A549 treated with CpdA at 1 μM for 4 hours (cell line): ENCODE measurements around the gene CDH15. TPM values are rescaled to one million over a fixed set of nuclear protein-coding genes. Genes with fewer than 3 reads are reported as not detected.

Experiments used
- total RNA-seq: library from RNA; stranded (reverse); fragments of 200-300 nt; extraction: Qiagen RNA extraction; gene quantifications from 5 replicates; pipeline ENCODE4 v1.2.3, GENCODE V29; 2022; ENCODE audit warnings: low read depth

The CDH15 gene, protein sequence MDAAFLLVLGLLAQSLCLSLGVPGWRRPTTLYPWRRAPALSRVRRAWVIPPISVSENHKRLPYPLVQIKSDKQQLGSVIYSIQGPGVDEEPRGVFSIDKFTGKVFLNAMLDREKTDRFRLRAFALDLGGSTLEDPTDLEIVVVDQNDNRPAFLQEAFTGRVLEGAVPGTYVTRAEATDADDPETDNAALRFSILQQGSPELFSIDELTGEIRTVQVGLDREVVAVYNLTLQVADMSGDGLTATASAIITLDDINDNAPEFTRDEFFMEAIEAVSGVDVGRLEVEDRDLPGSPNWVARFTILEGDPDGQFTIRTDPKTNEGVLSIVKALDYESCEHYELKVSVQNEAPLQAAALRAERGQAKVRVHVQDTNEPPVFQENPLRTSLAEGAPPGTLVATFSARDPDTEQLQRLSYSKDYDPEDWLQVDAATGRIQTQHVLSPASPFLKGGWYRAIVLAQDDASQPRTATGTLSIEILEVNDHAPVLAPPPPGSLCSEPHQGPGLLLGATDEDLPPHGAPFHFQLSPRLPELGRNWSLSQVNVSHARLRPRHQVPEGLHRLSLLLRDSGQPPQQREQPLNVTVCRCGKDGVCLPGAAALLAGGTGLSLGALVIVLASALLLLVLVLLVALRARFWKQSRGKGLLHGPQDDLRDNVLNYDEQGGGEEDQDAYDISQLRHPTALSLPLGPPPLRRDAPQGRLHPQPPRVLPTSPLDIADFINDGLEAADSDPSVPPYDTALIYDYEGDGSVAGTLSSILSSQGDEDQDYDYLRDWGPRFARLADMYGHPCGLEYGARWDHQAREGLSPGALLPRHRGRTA
- 0.09 to 0.18 TPM (median 0.15 TPM) in 4 of 5 replicates, not detected in the other for total RNA-seq

DNA sequence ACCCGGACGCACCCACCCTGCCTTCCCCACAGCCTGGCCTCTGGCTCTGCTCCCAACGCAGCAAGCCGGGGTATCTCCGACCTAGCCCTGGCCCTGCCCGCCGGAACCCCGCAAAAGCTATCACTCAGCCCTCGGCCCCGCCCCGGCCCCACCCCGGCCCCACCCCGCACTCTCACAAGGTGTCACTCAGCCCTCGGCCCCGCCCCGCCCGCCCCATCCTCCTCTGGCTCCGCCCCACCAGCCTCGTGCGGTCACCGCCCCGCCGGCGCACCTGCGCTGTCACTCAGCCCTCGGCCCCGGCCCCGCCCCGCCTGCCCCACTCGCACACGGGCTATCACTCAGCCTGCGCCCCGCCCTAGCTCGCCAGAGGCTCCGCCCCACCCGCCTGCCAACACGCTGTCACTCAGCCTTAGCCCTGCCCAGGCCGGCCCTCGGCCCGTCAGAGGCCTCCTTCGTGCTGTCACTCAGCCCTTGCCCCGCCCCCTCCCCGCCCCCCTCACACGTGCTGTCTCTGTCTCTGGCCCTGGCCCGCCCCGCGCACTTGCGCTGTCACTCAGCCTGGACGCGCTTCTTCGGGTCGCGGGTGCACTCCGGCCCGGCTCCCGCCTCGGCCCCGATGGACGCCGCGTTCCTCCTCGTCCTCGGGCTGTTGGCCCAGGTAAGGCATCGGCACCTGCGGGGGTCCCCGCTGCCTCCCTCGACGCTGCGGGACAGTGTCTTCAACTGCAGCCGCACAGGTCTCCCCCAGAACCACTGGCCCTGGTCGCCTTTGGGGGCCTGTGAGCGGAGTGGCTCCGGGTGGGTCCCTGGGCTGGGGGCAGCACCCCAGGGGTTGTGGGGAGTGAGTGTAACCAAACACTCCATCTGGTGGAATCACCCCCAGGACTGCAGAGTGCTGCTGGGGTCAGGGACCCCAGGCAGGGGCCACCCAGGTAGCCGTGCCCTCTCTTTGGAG is at the start of gene CDH15:
Gene CDH15, plus strand, starts transcription at position 533 of the 955 bp plus-strand sequence. Its CDS starts 84 bp downstream, at position 617.

DNA sequence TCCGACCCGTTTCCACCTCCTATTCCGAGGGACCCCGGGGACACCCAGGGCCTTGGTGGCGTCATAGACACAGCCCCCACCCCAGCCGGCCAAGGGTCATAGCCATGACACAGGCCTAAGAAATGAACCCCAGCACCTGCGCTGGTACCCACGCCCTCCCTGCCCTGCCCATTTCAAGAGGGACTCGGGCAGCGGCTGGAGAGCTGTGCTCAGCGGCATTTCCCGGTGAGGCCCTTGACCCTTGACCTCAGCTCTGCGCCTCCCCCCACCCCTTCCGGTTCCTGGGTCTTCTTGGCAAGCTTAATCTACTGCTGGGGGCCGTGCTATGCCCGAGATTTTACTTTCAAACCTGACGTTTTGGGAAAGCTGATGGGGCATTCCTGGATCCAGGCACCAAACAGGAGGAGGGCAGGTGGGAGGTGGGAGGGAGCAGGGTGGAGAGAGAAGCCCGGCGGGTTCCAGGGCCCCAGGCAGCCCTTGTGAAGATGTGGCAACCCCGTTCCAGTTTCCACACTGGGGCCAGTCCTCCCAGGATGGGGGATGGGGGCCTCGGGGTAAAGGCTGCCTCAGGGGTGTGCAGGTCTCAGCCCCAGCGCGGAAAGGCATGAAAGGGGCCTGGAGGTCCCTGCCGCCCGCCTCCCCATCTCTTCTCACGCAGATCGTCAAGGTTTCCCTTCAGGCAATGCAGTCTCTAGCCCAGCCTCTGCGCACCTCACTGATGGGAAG is 28.7 kb downstream of the CDH15 start, which contains the start of gene SLC22A31:
Gene SLC22A31, minus strand, starts transcription at position 414 of the 726 bp plus-strand sequence. Its CDS starts 36 bp downstream, at position 378.

DNA sequence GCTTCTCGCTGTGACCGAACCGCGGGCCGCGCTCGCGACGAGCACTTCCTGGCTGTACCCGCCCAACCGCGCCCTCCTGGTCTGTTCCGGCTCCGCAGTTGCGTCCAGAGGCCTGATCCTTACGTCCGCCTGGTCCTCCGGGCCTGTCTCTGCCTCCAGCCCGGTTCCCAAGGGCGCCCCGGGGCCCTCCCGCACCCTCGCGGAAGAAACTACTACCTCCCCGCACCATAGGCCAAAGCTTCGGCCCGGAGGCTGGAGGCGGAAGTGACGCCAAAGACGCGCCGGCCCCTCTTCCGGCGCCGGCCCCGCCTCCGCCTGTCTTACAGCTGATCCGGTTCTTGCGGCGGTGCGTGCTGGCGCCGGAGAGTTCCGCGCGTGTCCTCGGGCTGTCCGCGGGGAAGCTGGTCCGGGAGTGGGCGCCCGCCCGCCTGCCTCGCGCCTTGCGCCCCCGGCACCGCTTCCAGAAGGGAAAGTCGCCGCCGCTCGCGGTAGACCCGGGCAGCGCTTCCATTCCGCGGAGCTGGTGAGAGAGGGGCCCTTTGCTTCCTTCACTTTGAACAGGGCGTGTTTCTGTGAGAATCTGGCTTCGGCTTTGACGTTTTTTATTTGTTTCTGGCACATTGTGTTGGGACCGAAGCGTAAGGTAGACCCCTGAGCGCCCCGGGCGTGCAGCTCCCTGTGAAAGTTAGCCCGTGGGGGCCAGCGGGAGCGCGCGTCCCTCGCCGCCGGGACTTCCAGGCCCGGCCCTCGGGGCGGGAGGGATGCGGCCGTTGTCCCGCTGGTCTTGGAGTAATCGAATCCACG is 46.0 kb downstream of the CDH15 start, which contains the start of gene ZNF778:
Gene ZNF778, plus strand, starts transcription at position 316 of the 804 bp plus-strand sequence. CDS start 3,425 bp downstream, outside the sequence.

Other genes with a start within 250 kb of the CDH15 start
- gene CBFA2T3, start 194.5 kb upstream of the CDH15 start, total RNA-seq, result 0.29 to 0.47 TPM (median 0.41 TPM) in 5 replicates
- 16.4 to 20.2 TPM (median 18.7 TPM) in 5 replicates for gene ACSF3, start 77.9 kb upstream of the CDH15 start, total RNA-seq
- 1.1 to 1.8 TPM (median 1.3 TPM) in 5 replicates for gene SLC22A31, start 28.8 kb downstream of the CDH15 start, total RNA-seq
- 7.0 to 11.9 TPM (median 8.8 TPM) in 5 replicates for gene ZNF778, start 46.0 kb downstream of the CDH15 start, total RNA-seq